Urinary bladder (tissue), 4 donors: Measurements from ENCODE around the gene ZNF226. TPM values are rescaled to one million over a fixed set of nuclear protein-coding genes. Genes with fewer than 3 reads are reported as not detected.
"Not testable (repeated sequence)": the region's sequence is repeated elsewhere in the genome, so short reads cannot be mapped to it uniquely, and the experiment has no call there.

Experiments used
- DNase-seq: peaks from one replicate; pipeline ENCODE4 v3.0.0-alpha.2; 2015; ENCODE audit errors: extremely low spot score
- H3K27ac ChIP-seq: one replicate; pipeline ENCODE4 v1.5.1; 2013; ENCODE audit warnings: low read depth, mild to moderate bottlenecking, moderate library complexity
- H3K36me3 ChIP-seq: one replicate; pipeline ENCODE4 v1.6.1; 2013; ENCODE audit warnings: mild to moderate bottlenecking, moderate library complexity; ENCODE audit not compliant: insufficient read depth
- H3K4me1 ChIP-seq: one replicate; pipeline ENCODE4 v1.6.1; 2013; ENCODE audit warnings: mild to moderate bottlenecking, moderate library complexity; ENCODE audit not compliant: insufficient read depth
- H3K4me3 ChIP-seq: one replicate; pipeline ENCODE4 v1.5.1; 2013; ENCODE audit warnings: low read depth, low read length
- WGBS: extraction: QIAGEN DNeasy Blood & Tissue Kit; methylation state at CpG from one replicate; pipeline ENCODE4 v1.1.7; 2013; 5-methylcytosine and 5-hydroxymethylcytosine counted together
- polyA plus RNA-seq: library from polyadenylated mRNA; stranded (reverse); fragments of 200-250 nt; gene quantifications from one replicate; pipeline ENCODE4 v1.2.3, GENCODE V29; 2013
- total RNA-seq: library from RNA; depleted of rRNA; stranded (reverse); fragments of >200 nt; gene quantifications from one replicate; pipeline ENCODE4 v1.2.3, GENCODE V29; 2014
- donor health status: healthy with polysubstance abuse.
- donor health status: healthy.

Gene ZNF226
- total RNA-seq, result 41.1 TPM
- polyA plus RNA-seq, result 18.7 TPM

- H3K4me3 ChIP-seq, result peak within 1 kb of the TSS; percentile 78
- H3K4me1 ChIP-seq, result no peaks in the 10 kb centered on the region
- peak; percentile 98 for DNase-seq
- peak within 1 kb of the TSS; percentile 66 for H3K27ac ChIP-seq
- peaks cover 6% of the 10 kb centered on the region for H3K36me3 ChIP-seq
- under 1% methylated on average over 32 of the region's 32 CpGs for WGBS
Measured at GRCh38 chr19:44164673-44165512, at the start of gene ZNF226. ZNF226 (plus strand) TSS chr19:44165100; CDS start chr19:44170081, 4,981 bp downstream.

GRCh38 chr19:44121162-44121561, 43.7 kb upstream of the ZNF226 start:
- H3K36me3 ChIP-seq, result peaks cover 22% of the 10 kb centered on the region
- not testable (repeated sequence) for DNase-seq

GRCh38 chr19:44131955-44132354, 32.9 kb upstream of the ZNF226 start:
- H3K36me3 ChIP-seq, result peaks cover 12% of the 10 kb centered on the region
- H3K4me1 ChIP-seq, result no peaks in the 10 kb centered on the region

More at GRCh38 chr19:44121162-44121561, 43.7 kb upstream of the ZNF226 start:
- WGBS, result 95% methylated on average over 4 of the region's 4 CpGs
- not testable (repeated sequence) for H3K27ac ChIP-seq, H3K4me3 ChIP-seq, H3K4me1 ChIP-seq

GRCh38 chr19:44141191-44142058, 23.5 kb upstream of the ZNF226 start, which contains the start of gene ZNF234:
ZNF234 (plus strand) TSS chr19:44141554; CDS start chr19:44144633, 3,079 bp downstream.
- peaks cover 1% of the 10 kb centered on the region for H3K4me1 ChIP-seq
- DNase-seq, result peak; percentile 86
- peak within 1 kb of the TSS; percentile 47 for H3K27ac ChIP-seq
- WGBS, result under 1% methylated on average over 52 of the region's 52 CpGs
- H3K4me3 ChIP-seq, result peak within 1 kb of the TSS; percentile 83
- H3K36me3 ChIP-seq, result peaks cover 5% of the 10 kb centered on the region

More at GRCh38 chr19:44131955-44132354, 32.9 kb upstream of the ZNF226 start:
- H3K4me3 ChIP-seq, result no peak overlapping the region
- DNase-seq, result no peak
- 95% methylated on average over 5 of the region's 5 CpGs for WGBS
- H3K27ac ChIP-seq, result no peak overlapping the region

GRCh38 chr19:44142059-44142433, 22.9 kb upstream of the ZNF226 start:
- DNase-seq, result no peak
- Histone ChIP-seq H3K36me3 (peaks cover 5% of the 10 kb centered on the region), H3K4me3 (peak overlapping the region; percentile 83), H3K27ac (no peak overlapping the region), H3K4me1 (peaks cover 1% of the 10 kb centered on the region)
- 7% methylated on average over 13 of the region's 13 CpGs for WGBS

GRCh38 chr19:44149776-44150175, 15.1 kb upstream of the ZNF226 start:
- DNase-seq, result no peak
- 96% methylated on average over 4 of the region's 4 CpGs for WGBS
- Histone ChIP-seq H3K4me1 (no peaks in the 10 kb centered on the region), H3K4me3 (no peak overlapping the region), H3K27ac (no peak overlapping the region), H3K36me3 (peaks cover 37% of the 10 kb centered on the region)

- Histone ChIP-seq H3K4me3 (no peak overlapping the region), H3K27ac (no peak overlapping the region), H3K36me3 (peaks cover 41% of the 10 kb centered on the region), H3K4me1 (no peaks in the 10 kb centered on the region)
- DNase-seq, result no peak
- WGBS, result 98% methylated on average over 5 of the region's 5 CpGs
Measured at GRCh38 chr19:44151491-44151890, 13.4 kb upstream of the ZNF226 start.

- Histone ChIP-seq H3K36me3 (peaks cover 30% of the 10 kb centered on the region), H3K27ac (no peak overlapping the region), H3K4me3 (no peak overlapping the region), H3K4me1 (no peaks in the 10 kb centered on the region)
- WGBS, result 97% methylated on average over 2 of the region's 2 CpGs
- no peak for DNase-seq
Measured at GRCh38 chr19:44156475-44156874, 8.4 kb upstream of the ZNF226 start.

- no peaks in the 10 kb centered on the region for H3K4me1 ChIP-seq
- H3K4me3 ChIP-seq, result no peak overlapping the region
- no peak for DNase-seq
- WGBS, result 87% methylated on average over 2 of the region's 2 CpGs
- H3K36me3 ChIP-seq, result no peaks in the 10 kb centered on the region
- H3K27ac ChIP-seq, result no peak overlapping the region
Measured at GRCh38 chr19:44163789-44164188, 1.1 kb upstream of the ZNF226 start.

- WGBS, result 61% methylated on average over 3 of the region's 3 CpGs
- DNase-seq, result no peak
- Histone ChIP-seq H3K27ac (no peak overlapping the region), H3K4me3 (peak overlapping the region; percentile 78), H3K36me3 (peaks cover 2% of the 10 kb centered on the region), H3K4me1 (no peaks in the 10 kb centered on the region)
Measured at GRCh38 chr19:44164327-44164672, 600 bp upstream of the ZNF226 start.

- not testable (repeated sequence) for DNase-seq, H3K4me3 ChIP-seq, H3K27ac ChIP-seq, H3K4me1 ChIP-seq
- H3K36me3 ChIP-seq, result peaks cover 27% of the 10 kb centered on the region
- WGBS, result 98% methylated on average over 6 of the region's 6 CpGs
Measured at GRCh38 chr19:44170660-44171059, 5.8 kb downstream of the ZNF226 start.

- H3K4me1 ChIP-seq, result no peaks in the 10 kb centered on the region
- DNase-seq, result no peak
- 97% methylated on average over 3 of the region's 3 CpGs for WGBS
- no peak overlapping the region for H3K4me3 ChIP-seq
- no peak overlapping the region for H3K27ac ChIP-seq
- peaks cover 20% of the 10 kb centered on the region for H3K36me3 ChIP-seq
Measured at GRCh38 chr19:44176590-44176989, 11.7 kb downstream of the ZNF226 start.

- no peaks in the 10 kb centered on the region for H3K4me1 ChIP-seq
- H3K27ac ChIP-seq, result no peak overlapping the region
- peaks cover 3% of the 10 kb centered on the region for H3K36me3 ChIP-seq
- no peak overlapping the region for H3K4me3 ChIP-seq
- DNase-seq, result no peak
Measured at GRCh38 chr19:44180968-44181367, 16.1 kb downstream of the ZNF226 start.
